Kidney epithelial cell (primary cell): Measurements from ENCODE around the gene PRKCD. TPM values are rescaled to one million over a fixed set of nuclear protein-coding genes. Genes with fewer than 3 reads are reported as not detected.

Source experiments
- DNase-seq: peaks from one replicate; pipeline ENCODE4 v3.0.0-alpha.2; 2010; ENCODE audit warnings: low read depth
- H3K27me3 ChIP-seq: 2 replicates; pipeline ENCODE4 v1.6.0; 2011; ENCODE audit warnings: low read length; ENCODE audit not compliant: control insufficient read depth, insufficient read depth
- H3K36me3 ChIP-seq: 2 replicates; pipeline ENCODE4 v1.5.1; 2011; ENCODE audit warnings: low read length; ENCODE audit not compliant: control insufficient read depth, insufficient read depth
- H3K4me3 ChIP-seq: 2 replicates; pipeline ENCODE4 v1.5.1; 2011; ENCODE audit warnings: low read depth, mild to moderate bottlenecking, control low read depth, low read length
- total RNA-seq: library from RNA; depleted of rRNA; stranded (reverse); fragments of >200 nt; gene quantifications from 2 replicates; pipeline ENCODE4 v1.2.3, GENCODE V29; 2015
- TF ChIP-seq, protein P1 (sequence below): IDR thresholded peaks from 2 replicates; pipeline ENCODE4 v1.5.1; 2011; ENCODE audit warnings: mild to moderate bottlenecking, moderate library complexity, low read length, control low read depth, inconsistent platforms; ENCODE audit not compliant: insufficient read depth, poor library complexity, severe bottlenecking

Gene PRKCD
- total RNA-seq, 1 donor from 2014 or later = 6.9 TPM

GRCh38 chr3:53224536-53224935, 63.5 kb downstream of the PRKCD start:
- Histone ChIP-seq H3K36me3 (peaks cover 19% of the 10 kb centered on the region), H3K27me3 (no peaks in the 10 kb centered on the region), H3K4me3 (no peak overlapping the region)
- DNase-seq = no peak
- TF ChIP-seq, protein P1, sequence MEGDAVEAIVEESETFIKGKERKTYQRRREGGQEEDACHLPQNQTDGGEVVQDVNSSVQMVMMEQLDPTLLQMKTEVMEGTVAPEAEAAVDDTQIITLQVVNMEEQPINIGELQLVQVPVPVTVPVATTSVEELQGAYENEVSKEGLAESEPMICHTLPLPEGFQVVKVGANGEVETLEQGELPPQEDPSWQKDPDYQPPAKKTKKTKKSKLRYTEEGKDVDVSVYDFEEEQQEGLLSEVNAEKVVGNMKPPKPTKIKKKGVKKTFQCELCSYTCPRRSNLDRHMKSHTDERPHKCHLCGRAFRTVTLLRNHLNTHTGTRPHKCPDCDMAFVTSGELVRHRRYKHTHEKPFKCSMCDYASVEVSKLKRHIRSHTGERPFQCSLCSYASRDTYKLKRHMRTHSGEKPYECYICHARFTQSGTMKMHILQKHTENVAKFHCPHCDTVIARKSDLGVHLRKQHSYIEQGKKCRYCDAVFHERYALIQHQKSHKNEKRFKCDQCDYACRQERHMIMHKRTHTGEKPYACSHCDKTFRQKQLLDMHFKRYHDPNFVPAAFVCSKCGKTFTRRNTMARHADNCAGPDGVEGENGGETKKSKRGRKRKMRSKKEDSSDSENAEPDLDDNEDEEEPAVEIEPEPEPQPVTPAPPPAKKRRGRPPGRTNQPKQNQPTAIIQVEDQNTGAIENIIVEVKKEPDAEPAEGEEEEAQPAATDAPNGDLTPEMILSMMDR = no peak

DNA sequence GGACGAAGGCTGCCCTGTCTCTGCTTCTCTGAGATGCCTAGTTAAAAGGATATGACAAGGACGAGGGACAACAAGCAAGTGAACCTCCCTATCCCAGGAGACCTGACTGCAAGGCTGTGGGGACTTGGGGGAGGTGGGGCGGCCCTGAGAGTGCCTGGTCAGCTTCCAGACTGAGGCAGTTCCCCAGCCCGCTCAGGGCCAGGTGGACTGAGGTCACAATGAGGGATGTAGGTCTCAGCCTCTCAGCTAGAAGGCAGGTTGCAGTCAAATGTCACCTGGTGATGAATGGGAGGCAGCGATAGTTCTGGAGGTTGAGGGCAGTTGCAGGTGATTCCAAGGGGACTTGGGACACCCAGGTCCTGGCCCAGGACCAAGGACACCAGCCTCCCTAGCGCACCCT, 64.2 kb downstream of the PRKCD start:
- H3K36me3 ChIP-seq = peaks cover 21% of the 10 kb centered on the region
- H3K27me3 ChIP-seq = no peaks in the 10 kb centered on the region
- TF ChIP-seq, protein P1 = no peak
- H3K4me3 ChIP-seq = no peak overlapping the region
- no peak for DNase-seq

GRCh38 chr3:53225651-53226050, 64.6 kb downstream of the PRKCD start:
- TF ChIP-seq, protein P1 = no peak
- no peak for DNase-seq
- Histone ChIP-seq H3K36me3 (peaks cover 25% of the 10 kb centered on the region), H3K27me3 (no peaks in the 10 kb centered on the region), H3K4me3 (no peak overlapping the region)

DNA sequence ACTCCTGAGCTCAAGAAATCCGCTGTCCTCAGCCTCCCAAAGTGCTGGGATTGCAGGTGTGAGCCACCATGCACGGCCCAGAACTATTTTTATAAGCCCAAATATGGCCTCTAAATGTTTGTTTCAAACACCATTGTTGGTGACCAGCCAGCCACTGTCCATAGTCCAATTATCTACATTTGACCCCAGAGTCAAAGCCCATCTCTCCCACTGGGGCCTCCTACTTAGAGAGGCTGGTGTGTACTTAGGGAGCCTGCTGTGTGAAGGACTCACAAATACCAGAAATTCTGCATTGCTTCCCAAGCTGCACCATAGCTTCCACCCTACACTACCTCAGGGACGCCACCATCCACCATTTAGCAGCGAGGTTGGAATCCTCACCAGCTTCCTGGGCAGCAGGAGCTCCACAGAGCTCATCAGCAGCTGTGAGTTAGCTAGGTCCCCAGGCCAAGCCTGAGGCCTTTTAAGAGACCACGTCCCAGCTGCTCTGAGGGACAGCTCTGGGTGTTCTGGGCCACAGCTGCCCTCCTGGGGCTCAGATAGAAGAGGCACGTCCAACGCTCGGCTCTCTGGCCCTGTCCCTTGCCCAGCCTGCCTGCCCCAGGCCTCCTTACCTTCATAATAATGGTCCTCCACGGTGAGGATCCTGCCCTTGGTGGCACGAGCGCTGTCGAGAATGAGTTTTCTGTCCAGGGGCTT, 65.3 kb downstream of the PRKCD start:
- H3K36me3 ChIP-seq = peaks cover 29% of the 10 kb centered on the region
- DNase-seq = no peak
- no peaks in the 10 kb centered on the region for H3K27me3 ChIP-seq
- H3K4me3 ChIP-seq = no peak overlapping the region
- TF ChIP-seq, protein P1 = no peak

GRCh38 chr3:53226841-53227407, 65.9 kb downstream of the PRKCD start:
- peaks cover 29% of the 10 kb centered on the region for H3K36me3 ChIP-seq
- no peaks in the 10 kb centered on the region for H3K27me3 ChIP-seq
- no peak for DNase-seq
- TF ChIP-seq, protein P1 = no peak
- H3K4me3 ChIP-seq = no peak overlapping the region
